ENCODE data around the gene PLCB1.

DNA sequence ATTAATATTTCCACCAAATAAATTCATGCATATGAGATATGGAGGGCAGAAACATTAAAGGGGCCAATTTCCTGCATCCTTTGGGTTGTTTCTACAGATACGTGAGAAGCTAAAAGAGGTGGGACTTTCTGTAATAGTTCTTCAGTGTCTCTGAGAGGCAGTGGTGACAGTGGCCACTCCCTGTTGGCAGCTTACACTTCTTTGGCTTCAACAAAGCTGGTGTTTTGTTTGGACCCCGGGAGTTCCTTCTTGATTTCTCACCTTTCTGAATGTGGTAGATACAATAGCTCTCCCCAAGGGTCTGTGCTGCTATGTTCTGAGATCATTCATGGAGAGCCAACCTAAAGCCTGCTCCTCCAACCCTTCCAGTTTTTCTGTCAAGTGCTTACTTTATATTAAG is 7.8 kb downstream of the PLCB1 start:
- TF ChIP-seq, protein P1, sequence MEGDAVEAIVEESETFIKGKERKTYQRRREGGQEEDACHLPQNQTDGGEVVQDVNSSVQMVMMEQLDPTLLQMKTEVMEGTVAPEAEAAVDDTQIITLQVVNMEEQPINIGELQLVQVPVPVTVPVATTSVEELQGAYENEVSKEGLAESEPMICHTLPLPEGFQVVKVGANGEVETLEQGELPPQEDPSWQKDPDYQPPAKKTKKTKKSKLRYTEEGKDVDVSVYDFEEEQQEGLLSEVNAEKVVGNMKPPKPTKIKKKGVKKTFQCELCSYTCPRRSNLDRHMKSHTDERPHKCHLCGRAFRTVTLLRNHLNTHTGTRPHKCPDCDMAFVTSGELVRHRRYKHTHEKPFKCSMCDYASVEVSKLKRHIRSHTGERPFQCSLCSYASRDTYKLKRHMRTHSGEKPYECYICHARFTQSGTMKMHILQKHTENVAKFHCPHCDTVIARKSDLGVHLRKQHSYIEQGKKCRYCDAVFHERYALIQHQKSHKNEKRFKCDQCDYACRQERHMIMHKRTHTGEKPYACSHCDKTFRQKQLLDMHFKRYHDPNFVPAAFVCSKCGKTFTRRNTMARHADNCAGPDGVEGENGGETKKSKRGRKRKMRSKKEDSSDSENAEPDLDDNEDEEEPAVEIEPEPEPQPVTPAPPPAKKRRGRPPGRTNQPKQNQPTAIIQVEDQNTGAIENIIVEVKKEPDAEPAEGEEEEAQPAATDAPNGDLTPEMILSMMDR (conservative IDR thresholded peaks at IDR 0.05 in 1 of 2, IDR thresholded peaks at IDR 0.05 in 1 of 2; ENCODE audit: extremely low read depth in 1 of 2, insufficient read depth in 1 of 2, low read depth in 1 of 2, low read length in 2 of 2) = no peak
- no peak for TF ChIP-seq EZH2 (IDR thresholded peaks at IDR 0.05; ENCODE audit: borderline replicate concordance, low read length)
